Measurements from ENCODE around the gene SLC44A1.

SLC44A1 gene

GRCh38 chr9:105273731-105274130 is 29.3 kb downstream of the SLC44A1 start:
- DNase-seq (ENCODE audit: low read depth), result no peak

- DNase-seq (ENCODE audit: low read depth), result no peak
Measured at GRCh38 chr9:105275111-105275510, 30.7 kb downstream of the SLC44A1 start.

- DNase-seq (ENCODE audit: low read depth), result no peak
Measured at GRCh38 chr9:105275938-105276337, 31.5 kb downstream of the SLC44A1 start.

GRCh38 chr9:105278751-105279150 is 34.3 kb downstream of the SLC44A1 start:
- no peak for DNase-seq (ENCODE audit: low read depth)

GRCh38 chr9:105280691-105281090 is 36.2 kb downstream of the SLC44A1 start:
- DNase-seq (ENCODE audit: low read depth), result no peak

- DNase-seq (ENCODE audit: low read depth), result no peak
Measured at GRCh38 chr9:105281272-105281671, 36.8 kb downstream of the SLC44A1 start.

- DNase-seq (ENCODE audit: low read depth), result no peak
Measured at GRCh38 chr9:105281926-105282325, 37.5 kb downstream of the SLC44A1 start.

GRCh38 chr9:105282870-105283621 is 38.6 kb downstream of the SLC44A1 start:
- DNase-seq (ENCODE audit: low read depth), result no peak

- DNase-seq (ENCODE audit: low read depth), result no peak
Measured at GRCh38 chr9:105283795-105284194, 39.3 kb downstream of the SLC44A1 start.

- no peak for DNase-seq (ENCODE audit: low read depth)
Measured at GRCh38 chr9:105284463-105284862, 40.0 kb downstream of the SLC44A1 start.

GRCh38 chr9:105286098-105286497 is 41.6 kb downstream of the SLC44A1 start:
- no peak for DNase-seq (ENCODE audit: low read depth)

- DNase-seq (ENCODE audit: low read depth), result no peak
Measured at GRCh38 chr9:105289305-105289704, 44.9 kb downstream of the SLC44A1 start.

- DNase-seq (ENCODE audit: low read depth), result peak; percentile 36
Measured at GRCh38 chr9:105290418-105290817, 46.0 kb downstream of the SLC44A1 start.

GRCh38 chr9:105290954-105291353 is 46.5 kb downstream of the SLC44A1 start:
- DNase-seq (ENCODE audit: low read depth), result no peak

- no peak for DNase-seq (ENCODE audit: low read depth)
Measured at GRCh38 chr9:105291422-105291859, 47.0 kb downstream of the SLC44A1 start.

- no peak for DNase-seq (ENCODE audit: low read depth)
Measured at GRCh38 chr9:105291938-105292337, 47.5 kb downstream of the SLC44A1 start.

GRCh38 chr9:105293408-105293807 is 49.0 kb downstream of the SLC44A1 start:
- DNase-seq (ENCODE audit: low read depth), result no peak

- DNase-seq (ENCODE audit: low read depth), result no peak
Measured at GRCh38 chr9:105295201-105295550, 50.7 kb downstream of the SLC44A1 start.

- no peak for DNase-seq (ENCODE audit: low read depth)
Measured at GRCh38 chr9:105295986-105296385, 51.5 kb downstream of the SLC44A1 start.

GRCh38 chr9:105296445-105296844 is 52.0 kb downstream of the SLC44A1 start:
- DNase-seq (ENCODE audit: low read depth), result no peak

GRCh38 chr9:105296877-105297287 is 52.4 kb downstream of the SLC44A1 start:
- peak; percentile 92 for DNase-seq (ENCODE audit: low read depth)

- no peak for DNase-seq (ENCODE audit: low read depth)
Measured at GRCh38 chr9:105297442-105298075, 53.1 kb downstream of the SLC44A1 start.

GRCh38 chr9:105299190-105299854 is 54.9 kb downstream of the SLC44A1 start:
- DNase-seq (ENCODE audit: low read depth), result peak; percentile 71

Data from fibroblast of the conjunctiva (primary cell).